Right atrium auricular region (tissue), 2 donors: Measurements from ENCODE around the gene ARID5B. TPM values are rescaled to one million over a fixed set of nuclear protein-coding genes. Genes with fewer than 3 reads are reported as not detected.

Experiments used
- DNase-seq: peaks from one replicate; pipeline ENCODE4 v3.0.0-alpha.2; 2019; ENCODE audit warnings: low spot score
- H3K27ac ChIP-seq, 2 donors: fragments of 200-600 bp; sonication (generic); 1 replicate in 1 of 2; 2 replicates in 1 of 2; pipeline ENCODE4 v1.5.1; 2016 to 2019
- H3K27me3 ChIP-seq, 2 donors: fragments of 200-600 bp; sonication (generic); one replicate each; pipeline versions ENCODE4 v1.5.1 to v1.6.0; 2017 to 2019
- H3K36me3 ChIP-seq: fragments of 200-600 bp; sonication (generic); one replicate; pipeline ENCODE4 v1.5.1; 2016
- H3K4me1 ChIP-seq, 2 donors: fragments of 200-600 bp; sonication (generic); one replicate each; pipeline versions ENCODE4 v1.5.1 to v1.6.0; 2017 to 2019
- H3K4me3 ChIP-seq, 2 donors: fragments of 200-600 bp; sonication (generic); 1 replicate in 1 of 2; 2 replicates in 1 of 2; pipeline ENCODE4 v1.5.1; 2017 to 2019; ENCODE audit warnings: mild to moderate bottlenecking in 1 of 2, moderate library complexity in 1 of 2
- H3K9me3 ChIP-seq, 2 donors: fragments of 200-600 bp; sonication (generic); one replicate each; pipeline ENCODE4 v1.5.1; 2019
- CTCF ChIP-seq, 2 donors: fragments of 200-600 bp; sonication (generic); IDR thresholded peaks; one replicate each; pipeline ENCODE4 v1.5.1; 2019; ENCODE audit warnings: antibody characterized with exemption in 2 of 2
- total RNA-seq, 2 donors: library from RNA; depleted of rRNA; stranded (reverse); fragments of >200 nt; gene quantifications; one replicate each; pipeline ENCODE4 v1.1.0, GENCODE V29; 2016

The ARID5B gene
- total RNA-seq, 2 donors from 2014 or later, result 37.9 to 53.4 TPM

GRCh38 chr10:62082729-62083411 lies 181.4 kb downstream of the ARID5B start:
- peak overlapping the region in 1 of 2 donors; percentile 20 for H3K4me3 ChIP-seq
- H3K4me1 ChIP-seq, result peaks cover 0 to 72% of the 10 kb centered on the region in 2 donors
- peaks cover 42% of the 10 kb centered on the region for H3K36me3 ChIP-seq
- TF ChIP-seq CTCF (IDR thresholded peaks at IDR 0.05), result no peak
- no peaks in the 10 kb centered on the region for H3K9me3 ChIP-seq
- H3K27me3 ChIP-seq, result no peaks in the 10 kb centered on the region
- no peak for DNase-seq
- H3K27ac ChIP-seq, result peak overlapping the region; percentile 85 to 89

DNA sequence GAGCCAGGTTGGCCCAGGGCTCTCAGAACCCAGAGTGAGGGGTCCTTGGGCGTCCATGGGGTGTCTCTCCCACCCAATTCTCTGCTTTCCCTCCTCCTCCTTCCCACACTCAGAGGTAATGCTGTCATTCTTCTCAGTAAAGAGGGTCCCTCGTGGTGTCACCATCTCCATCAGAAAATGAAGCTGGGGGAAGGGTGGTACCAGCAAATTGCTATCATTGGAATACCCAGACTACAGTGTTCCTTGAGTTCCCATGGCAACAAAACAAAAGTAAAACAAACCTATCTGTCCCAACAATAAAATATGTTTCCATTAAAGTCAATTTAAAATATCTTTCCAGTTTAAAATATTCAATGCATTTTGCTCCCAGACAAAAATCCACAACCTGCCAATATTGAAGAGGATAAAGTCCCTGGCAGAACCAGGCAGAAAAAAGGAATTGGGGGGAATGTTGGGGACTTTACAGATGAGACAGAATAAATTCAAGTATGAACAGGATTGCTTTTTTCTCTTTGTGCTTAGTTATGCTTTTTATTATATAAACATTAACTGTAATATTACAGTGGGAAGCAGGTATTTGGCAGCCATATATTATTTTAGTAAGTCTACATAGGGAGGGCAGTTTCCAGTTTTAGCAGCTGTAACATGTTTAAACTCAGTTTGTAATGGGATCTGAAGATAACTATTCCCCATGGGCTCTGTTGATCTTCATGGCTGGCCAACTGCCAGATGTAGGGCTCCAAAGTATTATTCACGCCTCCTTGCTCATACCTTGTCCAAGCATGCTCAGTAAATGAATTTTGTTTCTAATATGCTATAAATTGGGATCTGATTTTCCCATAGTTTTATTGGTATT lies 182.1 kb downstream of the ARID5B start:
- Histone ChIP-seq H3K36me3 (peaks cover 45% of the 10 kb centered on the region), H3K27ac (peak overlapping the region; percentile 85 to 89), H3K4me3 (peak overlapping the region in 1 of 2 donors; percentile 12), H3K4me1 (peaks cover 0 to 64% of the 10 kb centered on the region in 2 donors), H3K9me3 (no peaks in the 10 kb centered on the region), H3K27me3 (no peaks in the 10 kb centered on the region)
- DNase-seq, result peak; percentile 80
- no peak for TF ChIP-seq CTCF (IDR thresholded peaks at IDR 0.05)

- no peaks in the 10 kb centered on the region for H3K27me3 ChIP-seq
- H3K27ac ChIP-seq, result peak overlapping the region; percentile 85 to 89
- no peak for TF ChIP-seq CTCF (IDR thresholded peaks at IDR 0.05)
- no peak overlapping the region for H3K4me3 ChIP-seq
- peaks cover 0 to 60% of the 10 kb centered on the region in 2 donors for H3K4me1 ChIP-seq
- peaks cover 52% of the 10 kb centered on the region for H3K36me3 ChIP-seq
- no peaks in the 10 kb centered on the region for H3K9me3 ChIP-seq
- no peak for DNase-seq
These were observed 183.0 kb downstream of the ARID5B start for GRCh38 chr10:62084451-62084850.

GRCh38 chr10:62085404-62085803 lies 183.9 kb downstream of the ARID5B start:
- peaks cover 53% of the 10 kb centered on the region for H3K36me3 ChIP-seq
- no peaks in the 10 kb centered on the region for H3K27me3 ChIP-seq
- peak overlapping the region; percentile 85 to 89 for H3K27ac ChIP-seq
- no peaks in the 10 kb centered on the region for H3K9me3 ChIP-seq
- DNase-seq, result no peak
- H3K4me3 ChIP-seq, result no peak overlapping the region
- no peak for TF ChIP-seq CTCF (IDR thresholded peaks at IDR 0.05)
- peaks cover 0 to 50% of the 10 kb centered on the region in 2 donors for H3K4me1 ChIP-seq

DNA sequence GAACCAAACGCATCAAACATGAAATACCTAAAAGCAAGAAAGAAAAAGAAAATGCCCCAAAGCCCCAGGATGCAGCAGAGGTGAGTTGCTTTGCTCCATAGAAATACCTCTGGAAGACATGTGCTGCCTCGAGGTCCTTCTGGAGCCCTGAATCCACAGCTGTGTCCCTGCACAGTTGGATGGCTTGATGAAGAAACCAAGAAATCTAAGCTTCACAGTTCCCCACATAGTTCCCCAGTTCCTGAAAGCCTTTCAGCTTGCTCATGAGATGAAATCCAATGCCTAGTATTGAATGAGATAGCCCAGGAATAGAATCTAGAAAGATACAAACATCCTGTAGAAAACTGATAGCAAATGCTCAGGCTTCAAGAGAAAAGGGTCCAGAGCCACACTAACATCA lies 184.3 kb downstream of the ARID5B start:
- Histone ChIP-seq H3K4me3 (no peak overlapping the region), H3K9me3 (no peaks in the 10 kb centered on the region), H3K36me3 (peaks cover 57% of the 10 kb centered on the region), H3K27me3 (no peaks in the 10 kb centered on the region), H3K4me1 (peaks cover 0 to 46% of the 10 kb centered on the region in 2 donors), H3K27ac (peak overlapping the region; percentile 85 to 89)
- no peak for TF ChIP-seq CTCF (IDR thresholded peaks at IDR 0.05)
- DNase-seq, result no peak
